ENCODE results near the gene ATXN1.

DNA sequence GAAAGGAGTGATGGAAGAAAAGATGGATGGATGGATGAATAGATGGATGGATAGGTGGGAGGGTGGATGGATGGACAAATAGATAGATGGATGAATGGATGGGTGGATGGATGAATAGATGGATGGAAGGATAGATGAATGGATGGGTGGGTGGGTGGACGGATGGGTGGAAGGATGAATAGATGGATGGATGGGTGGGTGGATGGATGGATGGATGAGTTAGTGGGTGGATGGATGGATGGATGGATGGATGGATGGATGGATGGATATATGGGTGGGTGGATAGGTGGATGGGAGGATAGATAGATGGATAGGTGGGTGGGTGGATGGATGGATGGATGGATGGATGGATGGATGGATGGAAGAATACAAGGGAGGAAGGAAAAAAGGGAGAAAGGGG, 82.2 kb downstream of the ATXN1 start:
- TF ChIP-seq, protein P1, sequence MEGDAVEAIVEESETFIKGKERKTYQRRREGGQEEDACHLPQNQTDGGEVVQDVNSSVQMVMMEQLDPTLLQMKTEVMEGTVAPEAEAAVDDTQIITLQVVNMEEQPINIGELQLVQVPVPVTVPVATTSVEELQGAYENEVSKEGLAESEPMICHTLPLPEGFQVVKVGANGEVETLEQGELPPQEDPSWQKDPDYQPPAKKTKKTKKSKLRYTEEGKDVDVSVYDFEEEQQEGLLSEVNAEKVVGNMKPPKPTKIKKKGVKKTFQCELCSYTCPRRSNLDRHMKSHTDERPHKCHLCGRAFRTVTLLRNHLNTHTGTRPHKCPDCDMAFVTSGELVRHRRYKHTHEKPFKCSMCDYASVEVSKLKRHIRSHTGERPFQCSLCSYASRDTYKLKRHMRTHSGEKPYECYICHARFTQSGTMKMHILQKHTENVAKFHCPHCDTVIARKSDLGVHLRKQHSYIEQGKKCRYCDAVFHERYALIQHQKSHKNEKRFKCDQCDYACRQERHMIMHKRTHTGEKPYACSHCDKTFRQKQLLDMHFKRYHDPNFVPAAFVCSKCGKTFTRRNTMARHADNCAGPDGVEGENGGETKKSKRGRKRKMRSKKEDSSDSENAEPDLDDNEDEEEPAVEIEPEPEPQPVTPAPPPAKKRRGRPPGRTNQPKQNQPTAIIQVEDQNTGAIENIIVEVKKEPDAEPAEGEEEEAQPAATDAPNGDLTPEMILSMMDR (conservative IDR thresholded peaks at IDR 0.05; ENCODE audit: low read depth, low read length): no peak
- no peak for TF ChIP-seq EZH2 (IDR thresholded peaks at IDR 0.05; ENCODE audit: borderline replicate concordance, low read depth, low read length, poor library complexity, severe bottlenecking)
